Keratinocyte (primary cell): ENCODE results near the gene TBC1D4. TPM values are rescaled to one million over a fixed set of nuclear protein-coding genes. Genes with fewer than 3 reads are reported as not detected.
A peak's percentile ranks its signal among the peaks of the same experiment; 100 is the strongest.

Experiments used
- DNase-seq: peaks from one replicate; pipeline ENCODE4 v3.0.0-alpha.2; 2011; ENCODE audit warnings: low read depth, missing footprints, low spot score
- FAIRE-seq: peaks from 2 replicates; lab custom pipeline; 2011; peaks lifted over from hg19 to GRCh38; lab: Jason Lieb, UNC
- H2AFZ ChIP-seq: 2 replicates; pipeline ENCODE4 v1.6.0; 2012; ENCODE audit warnings: low read length, control low read depth, inconsistent platforms; ENCODE audit not compliant: control insufficient read depth
- H3K27ac ChIP-seq: 2 replicates; pipeline ENCODE4 v1.5.1; 2011; ENCODE audit warnings: low read length; ENCODE audit not compliant: control insufficient read depth, insufficient read depth
- H3K27me3 ChIP-seq: 3 replicates; pipeline ENCODE4 v1.6.0; 2011; ENCODE audit warnings: low read length; ENCODE audit not compliant: control insufficient read depth, insufficient read depth; ENCODE audit errors: extremely low read depth
- H3K36me3 ChIP-seq, 2 experiments: 2 replicates in 1 of 2; 3 replicates in 1 of 2; pipeline ENCODE4 v1.5.1; 2011; ENCODE audit warnings: low read length in 2 of 2, mild to moderate bottlenecking in 1 of 2; ENCODE audit not compliant: control insufficient read depth in 2 of 2, insufficient read depth in 2 of 2; ENCODE audit errors: extremely low read depth in 1 of 2
- H3K4me1 ChIP-seq: 3 replicates; pipeline ENCODE4 v1.5.1; 2011; ENCODE audit warnings: low read length; ENCODE audit not compliant: control insufficient read depth, insufficient read depth; ENCODE audit errors: extremely low read depth
- H3K4me2 ChIP-seq: 3 replicates; pipeline ENCODE4 v1.6.0; 2011; ENCODE audit warnings: low read depth, low read length; ENCODE audit not compliant: control insufficient read depth, insufficient read depth; ENCODE audit errors: extremely low read depth
- H3K4me3 ChIP-seq, 3 experiments: fragments of 200-600 bp in 1 of 3; sonication (generic) in 1 of 3; 2 replicates in 2 of 3; 3 replicates in 1 of 3; pipeline ENCODE4 v1.5.1; 2011 to 2016; ENCODE audit warnings: low read length in 3 of 3, mild to moderate bottlenecking in 3 of 3, control low read depth in 2 of 3, inconsistent platforms in 1 of 3, low read depth in 1 of 3, mixed read lengths in 1 of 3, mixed run types in 1 of 3, moderate library complexity in 1 of 3; ENCODE audit not compliant: control insufficient read depth in 2 of 3, insufficient read depth in 2 of 3; ENCODE audit errors: extremely low read depth in 1 of 3
- H3K79me2 ChIP-seq: 2 replicates; pipeline ENCODE4 v1.6.0; 2012; ENCODE audit warnings: low read length; ENCODE audit not compliant: control insufficient read depth, insufficient read depth
- H3K9ac ChIP-seq: 3 replicates; pipeline ENCODE4 v1.6.0; 2011; ENCODE audit warnings: low read length; ENCODE audit not compliant: control insufficient read depth, insufficient read depth; ENCODE audit errors: extremely low read depth
- H3K9me1 ChIP-seq: 3 replicates; pipeline ENCODE4 v1.6.0; 2011; ENCODE audit warnings: low read length; ENCODE audit not compliant: control insufficient read depth, insufficient read depth; ENCODE audit errors: extremely low read depth
- H3K9me3 ChIP-seq: 2 replicates; pipeline ENCODE4 v1.5.1; 2012; ENCODE audit warnings: low read depth, low read length; ENCODE audit not compliant: control insufficient read depth
- H4K20me1 ChIP-seq: 3 replicates; pipeline ENCODE4 v1.6.0; 2011; ENCODE audit warnings: low read length; ENCODE audit not compliant: control insufficient read depth, insufficient read depth; ENCODE audit errors: extremely low read depth
- CTCF ChIP-seq, 3 experiments: IDR thresholded peaks in 1 of 3; conservative IDR thresholded peaks in 1 of 3; optimal IDR thresholded peaks in 1 of 3; 2 replicates in 2 of 3; 3 replicates in 1 of 3; pipeline versions ENCODE3 to v1.5.1; 2011; ENCODE audit warnings: low read length in 3 of 3, mild to moderate bottlenecking in 3 of 3, moderate library complexity in 2 of 3, control low read depth in 1 of 3, inconsistent platforms in 1 of 3; ENCODE audit not compliant: insufficient read depth in 2 of 3; ENCODE audit errors: extremely low read depth in 1 of 3
- EZH2 ChIP-seq: IDR thresholded peaks from one replicate; pipeline ENCODE4 v1.6.1; 2012; ENCODE audit warnings: inconsistent platforms, mild to moderate bottlenecking, low read length, moderate library complexity
- dilution Hi-C: fragments of 300-500 bp; cut with MboI; formaldehyde crosslinking; loops from one replicate; pipeline ENCODE4 v1.7.0; 2020; ENCODE audit warnings: low sequenced_read_pairs; ENCODE audit not compliant: extremely low pct_ligation_motif_present
- polyA plus RNA-seq, 5 experiments: library from polyadenylated mRNA; depleted of rRNA in 3 of 5; stranded (reverse) in 3 of 5; stranded (forward) in 1 of 5; unstranded in 1 of 5; fragments of >200 nt; gene quantifications; 1 replicate in 1 of 5; 2 replicates in 3 of 5; 3 replicates in 1 of 5; pipeline versions ENCODE4 v1.2.1 to v1.2.3, GENCODE V29; 2011 to 2012; ENCODE audit warnings: missing spikeins in 2 of 5, low read depth in 1 of 5, low replicate concordance in 1 of 5

The TBC1D4 gene
- polyA plus RNA-seq, 1 donor (not counting 4 experiments of a cell fraction or from before 2014, with no cell fraction given) = 14.2 TPM

GRCh38 chr13:75508002-75508548 lies 26.1 kb upstream of the TBC1D4 start:
- DNase-seq (no peak), FAIRE-seq (no peak)
- H3K79me2 ChIP-seq = no peaks in the 10 kb centered on the region
- H2AFZ ChIP-seq = no peak overlapping the region
- dilution Hi-C loops = no loop called here
- H3K4me3 ChIP-seq = no peak overlapping the region
- no peak for TF ChIP-seq CTCF (optimal IDR thresholded peaks at IDR 0.05 in 1 of 3, IDR thresholded peaks at IDR 0.05 in 1 of 3, conservative IDR thresholded peaks at IDR 0.05 in 1 of 3; ENCODE audit: extremely low read depth in 1 of 3, insufficient read depth in 2 of 3, low read length in 3 of 3)
- no peak for TF ChIP-seq EZH2
- no peaks in the 10 kb centered on the region for H3K4me1 ChIP-seq
- no peak overlapping the region for H3K4me2 ChIP-seq
- H3K9me1 ChIP-seq = no peaks in the 10 kb centered on the region
- H3K27me3 ChIP-seq = no peaks in the 10 kb centered on the region
- H3K27ac ChIP-seq = no peak overlapping the region
- H3K9me3 ChIP-seq = no peaks in the 10 kb centered on the region
- no peaks in the 10 kb centered on the region for H4K20me1 ChIP-seq
- no peak overlapping the region for H3K9ac ChIP-seq
- no peaks in the 10 kb centered on the region for H3K36me3 ChIP-seq

GRCh38 chr13:75507027-75508001 lies 25.3 kb upstream of the TBC1D4 start:
- Histone ChIP-seq H3K4me1 (no peaks in the 10 kb centered on the region), H3K9me3 (no peaks in the 10 kb centered on the region), H3K4me2 (no peak overlapping the region), H3K9me1 (no peaks in the 10 kb centered on the region), H3K79me2 (no peaks in the 10 kb centered on the region), H3K4me3 (no peak overlapping the region), H3K27ac (no peak overlapping the region), H4K20me1 (no peaks in the 10 kb centered on the region), H3K27me3 (no peaks in the 10 kb centered on the region), H3K36me3 (no peaks in the 10 kb centered on the region), H2AFZ (peak overlapping the region; percentile 15), H3K9ac (no peak overlapping the region)
- TF ChIP-seq EZH2 (no peak), CTCF (optimal IDR thresholded peaks at IDR 0.05 in 1 of 3, IDR thresholded peaks at IDR 0.05 in 1 of 3, conservative IDR thresholded peaks at IDR 0.05 in 1 of 3; ENCODE audit: extremely low read depth in 1 of 3, insufficient read depth in 2 of 3, low read length in 3 of 3) (no peak)
- no peak for FAIRE-seq
- dilution Hi-C loops = no loop called here
- DNase-seq = no peak
